GM19463 (cell line): ENCODE measurements around the gene USP15.
A peak's percentile ranks its signal among the peaks of the same experiment; 100 is the strongest.
"Not testable (repeated sequence)": the region's sequence is repeated elsewhere in the genome, so short reads cannot be mapped to it uniquely, and the experiment has no call there.

ENCODE experiments used
- ATAC-seq: cut with Tn5 transposase; IDR thresholded peaks from one replicate; pipeline ENCODE4 v1.9.1; 2021; ENCODE audit warnings: mild to moderate bottlenecking, moderate library complexity; ENCODE audit not compliant: unreplicated experiment

The USP15 gene

DNA sequence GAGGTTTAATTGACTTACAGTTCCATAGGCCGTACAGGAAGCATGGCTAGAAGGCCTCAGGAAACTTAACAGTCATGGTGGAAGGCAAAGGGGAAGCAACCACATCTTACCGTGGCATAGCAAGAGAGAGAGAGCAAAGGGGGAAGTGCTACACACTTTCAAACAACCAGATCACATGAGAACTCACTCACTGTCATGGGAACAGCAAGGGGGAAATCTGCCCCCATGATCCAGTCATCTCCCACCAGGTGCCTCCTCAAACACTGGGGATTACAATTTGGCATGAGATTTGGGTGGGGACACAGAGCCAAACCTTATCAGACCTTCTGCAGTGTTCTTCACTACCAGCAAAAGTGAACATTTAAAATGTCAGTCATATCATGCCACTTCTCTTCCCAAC is 58.9 kb downstream of the USP15 start:
- ATAC-seq: no peak

DNA sequence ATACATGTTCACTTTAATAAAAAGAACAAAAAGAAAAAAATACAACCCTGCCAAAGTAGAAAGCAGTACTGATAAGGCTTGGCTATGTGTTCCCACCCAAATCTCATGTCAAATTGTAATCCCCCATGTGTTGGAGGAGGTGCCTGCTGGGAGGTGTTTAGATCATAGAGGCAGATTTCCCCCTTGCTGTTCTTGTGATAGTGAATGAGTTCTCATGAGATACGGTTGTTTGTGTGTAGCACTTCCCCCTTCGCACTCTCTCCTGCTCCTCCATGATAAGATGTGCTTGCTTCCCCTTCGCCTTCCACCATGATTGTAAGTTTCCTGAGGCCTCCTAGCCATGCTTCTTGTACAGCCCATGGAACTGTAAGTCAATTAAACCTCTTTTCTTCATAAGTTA is 59.9 kb downstream of the USP15 start:
- no peak for ATAC-seq

DNA sequence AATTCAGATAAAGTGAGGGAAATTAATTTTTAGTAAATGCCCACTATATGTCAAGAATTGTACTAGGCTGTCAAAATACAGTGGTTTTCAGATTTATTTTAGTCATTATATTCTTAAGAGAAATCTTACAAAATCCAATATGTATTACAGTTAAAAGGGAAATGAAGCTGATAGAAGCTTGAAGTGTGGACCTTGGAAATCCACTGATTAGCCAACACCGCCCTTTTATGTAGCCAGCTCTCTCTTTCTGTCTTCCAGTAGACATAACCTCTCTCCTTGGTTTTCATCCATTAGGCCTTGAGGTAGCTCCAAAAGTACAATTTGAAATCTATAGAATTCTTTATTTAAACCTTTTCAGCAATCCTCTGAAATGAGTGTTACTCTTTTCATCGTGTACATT is 63.2 kb downstream of the USP15 start:
- ATAC-seq: no peak

DNA sequence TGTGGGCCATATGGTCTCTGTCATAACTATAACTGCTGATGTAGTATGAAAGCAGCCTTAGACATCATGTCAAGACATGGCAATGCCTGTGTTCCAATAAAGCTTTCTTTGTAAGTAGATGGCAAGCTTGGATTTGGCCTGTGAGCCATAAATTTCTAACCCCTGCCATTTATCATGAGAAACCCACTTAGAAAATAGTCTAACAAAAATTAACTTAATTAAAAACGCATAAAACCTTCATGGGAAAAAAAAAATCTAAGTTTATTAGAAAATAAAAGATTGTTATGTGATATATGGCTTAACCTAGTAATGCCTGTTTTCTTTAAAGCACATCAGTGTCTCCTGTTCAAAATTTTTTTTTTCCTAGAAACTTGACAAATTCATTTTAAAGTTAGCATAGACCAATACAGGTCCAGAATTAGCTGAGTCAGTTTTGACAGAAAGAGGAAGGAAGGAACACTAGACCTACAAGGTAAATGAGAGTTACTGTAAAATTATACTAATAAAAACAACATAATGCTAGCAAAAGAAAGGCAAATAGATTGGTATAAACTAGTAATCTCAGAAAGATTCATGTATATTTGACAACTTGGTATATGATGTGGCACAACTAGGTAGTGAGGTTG is 68.2 kb downstream of the USP15 start:
- no peak for ATAC-seq

DNA sequence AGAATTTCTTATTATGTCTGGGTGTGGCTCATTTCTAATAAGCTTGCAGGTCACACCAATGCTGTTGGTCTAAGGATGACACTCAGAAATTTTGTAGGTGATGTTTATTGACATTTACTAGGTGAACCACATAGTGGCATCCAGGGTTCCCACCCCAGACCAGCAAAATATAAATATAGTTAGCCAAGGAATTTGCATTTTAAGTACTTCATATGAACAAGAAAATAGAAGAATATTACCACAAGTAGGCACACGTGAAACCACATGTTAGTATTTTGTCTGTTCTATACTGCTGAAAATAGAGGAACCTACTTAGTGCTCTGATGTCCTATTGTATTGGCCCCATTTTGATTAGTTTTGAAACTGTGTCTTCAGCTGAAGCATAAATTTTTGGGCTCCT is 71.1 kb downstream of the USP15 start:
- ATAC-seq: peak; percentile 72

DNA sequence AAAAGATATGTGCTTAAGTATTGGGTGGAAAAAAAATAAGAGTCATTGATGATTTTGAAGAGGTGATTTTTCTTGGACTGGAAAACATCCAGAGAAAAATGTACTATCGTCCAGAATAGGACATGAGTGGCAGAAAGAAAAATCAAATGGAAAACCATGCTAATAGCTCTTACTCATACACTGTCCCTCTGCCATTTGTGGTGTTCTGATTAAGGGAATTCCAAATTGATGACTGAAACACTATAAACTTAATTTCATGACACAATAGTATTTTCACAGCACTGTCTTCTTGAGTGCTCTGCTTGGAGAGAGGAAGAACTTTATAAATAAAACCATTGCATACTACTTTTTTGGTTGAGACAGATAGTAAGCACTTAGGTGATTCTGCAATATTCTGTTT is 72.4 kb downstream of the USP15 start:
- no peak for ATAC-seq

DNA sequence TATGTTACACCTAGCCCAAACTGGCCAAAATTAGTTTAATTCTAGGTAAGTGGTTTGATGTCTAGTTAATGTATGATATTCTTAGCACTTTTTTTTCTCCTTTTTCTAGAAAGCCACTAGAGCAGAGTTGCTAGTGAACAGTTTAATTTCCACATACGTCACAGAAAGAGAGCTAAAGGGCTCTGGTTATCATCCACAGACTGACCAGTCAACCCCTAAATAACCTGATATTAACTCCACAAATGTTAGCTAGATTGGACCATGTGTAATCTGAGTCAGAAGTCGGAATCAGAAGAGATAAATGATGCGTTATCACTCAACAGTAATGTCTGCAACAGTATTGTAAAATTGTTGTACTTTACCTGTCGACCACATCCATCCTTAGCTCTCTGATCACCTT is 74.9 kb downstream of the USP15 start:
- no peak for ATAC-seq

DNA sequence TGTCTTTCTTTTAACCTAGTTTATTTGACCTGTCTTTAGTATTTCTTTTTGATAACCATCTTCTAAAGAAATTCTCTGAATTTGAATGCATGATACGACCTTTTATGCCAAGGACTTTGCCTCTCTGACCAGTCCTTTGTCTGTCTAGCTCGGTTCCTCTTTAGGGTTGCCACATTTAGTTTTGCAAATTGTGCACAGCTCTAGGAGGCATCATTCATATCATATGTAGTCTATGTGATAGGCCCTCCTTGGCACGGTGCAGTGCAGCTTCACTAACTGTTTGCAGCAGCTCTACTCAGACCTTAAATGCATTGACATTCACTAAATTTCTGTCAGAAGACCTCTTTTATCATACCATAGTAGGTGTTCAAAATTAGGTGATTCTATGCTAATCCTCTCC is 75.6 kb downstream of the USP15 start:
- no peak for ATAC-seq

DNA sequence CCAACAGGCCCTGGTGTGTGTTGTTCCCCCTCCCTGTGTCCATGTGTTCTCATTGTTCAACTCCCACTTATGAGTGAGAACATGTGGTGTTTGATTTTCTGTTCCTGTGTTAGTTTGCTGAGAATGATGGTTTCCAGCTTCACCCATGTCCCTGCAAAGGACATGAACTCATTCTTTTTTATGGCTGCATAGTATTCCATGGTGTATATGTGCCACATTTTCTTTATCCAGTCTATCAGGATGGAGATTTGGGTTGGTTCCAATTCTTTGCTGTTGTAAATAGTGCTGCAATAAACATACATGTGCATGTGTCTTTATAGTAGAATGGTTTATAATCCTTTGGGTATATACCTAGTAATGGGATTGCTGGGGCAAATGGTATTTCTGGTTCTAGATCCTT is 77.4 kb downstream of the USP15 start:
- ATAC-seq: not testable (repeated sequence)

DNA sequence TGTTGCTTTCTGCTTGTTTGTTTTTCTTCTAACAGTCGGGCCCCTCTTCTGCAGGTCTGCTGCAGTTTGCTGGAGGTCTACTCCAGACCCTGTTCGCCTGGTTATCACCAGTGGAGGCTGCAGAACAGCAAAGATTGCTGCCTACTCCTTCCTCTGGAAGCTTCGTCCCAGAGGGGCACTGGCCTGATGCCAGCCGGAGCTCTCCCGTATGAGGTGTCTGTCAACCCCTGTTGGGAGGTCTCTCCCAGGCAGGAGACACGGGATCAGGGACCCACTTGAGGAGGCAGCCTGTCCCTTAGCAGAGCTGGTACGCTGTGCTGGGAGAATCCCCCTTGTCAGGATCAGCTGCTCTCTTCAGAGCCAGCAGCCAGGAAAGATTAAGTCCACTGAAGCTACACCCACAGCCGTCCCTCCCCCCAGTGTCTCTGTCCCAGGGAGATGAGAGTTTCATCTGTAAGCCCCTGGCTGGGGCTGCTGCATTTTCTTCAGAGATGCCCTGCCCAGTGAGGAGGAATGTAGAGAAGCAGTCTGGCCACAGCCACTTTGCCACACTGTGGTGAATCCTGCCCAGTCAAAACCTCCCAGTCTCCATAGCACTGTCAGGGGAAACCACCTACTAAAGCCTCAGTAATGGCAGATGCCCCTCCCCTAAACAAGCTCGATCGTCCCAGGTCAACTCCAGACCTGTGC is 82.6 kb downstream of the USP15 start:
- ATAC-seq: not testable (repeated sequence)

DNA sequence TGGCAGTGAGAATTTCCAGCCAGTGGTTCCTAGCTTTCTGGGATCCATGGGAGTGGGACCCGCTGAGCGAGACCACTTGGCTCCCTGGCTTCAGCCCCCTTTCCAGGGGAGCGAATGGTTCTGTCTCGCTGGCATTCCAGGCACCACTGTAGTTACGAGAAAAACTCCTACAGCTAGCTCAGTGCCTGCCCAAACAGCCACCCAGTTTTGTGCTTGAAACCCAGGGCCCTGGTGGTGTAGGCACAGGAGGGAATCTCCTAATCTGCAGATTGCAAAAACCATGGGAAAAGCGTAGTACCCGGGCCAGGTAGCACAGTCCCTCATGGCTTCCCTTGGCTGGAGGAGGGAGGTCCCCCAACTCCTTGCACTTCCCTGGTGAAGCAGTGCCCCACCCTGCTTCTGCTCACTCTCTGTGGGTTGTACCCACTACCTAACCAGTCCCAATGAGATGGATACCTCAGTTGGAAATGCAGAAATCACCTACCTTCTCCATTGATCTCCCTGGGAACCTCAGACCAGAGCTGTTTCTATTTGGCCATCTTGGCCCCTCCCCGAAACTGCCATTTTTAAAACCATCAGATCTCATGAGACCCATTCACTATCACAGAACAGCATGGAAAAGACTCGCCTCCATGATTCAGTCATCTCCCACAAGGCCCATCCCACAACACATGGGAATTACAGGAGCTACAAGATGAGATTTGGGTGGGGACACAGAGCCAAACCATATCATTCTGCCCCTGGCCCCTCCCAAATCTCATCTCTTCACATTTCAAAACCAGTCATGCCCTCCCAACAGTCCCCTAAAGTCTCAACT is 83.3 kb downstream of the USP15 start:
- not testable (repeated sequence) for ATAC-seq

DNA sequence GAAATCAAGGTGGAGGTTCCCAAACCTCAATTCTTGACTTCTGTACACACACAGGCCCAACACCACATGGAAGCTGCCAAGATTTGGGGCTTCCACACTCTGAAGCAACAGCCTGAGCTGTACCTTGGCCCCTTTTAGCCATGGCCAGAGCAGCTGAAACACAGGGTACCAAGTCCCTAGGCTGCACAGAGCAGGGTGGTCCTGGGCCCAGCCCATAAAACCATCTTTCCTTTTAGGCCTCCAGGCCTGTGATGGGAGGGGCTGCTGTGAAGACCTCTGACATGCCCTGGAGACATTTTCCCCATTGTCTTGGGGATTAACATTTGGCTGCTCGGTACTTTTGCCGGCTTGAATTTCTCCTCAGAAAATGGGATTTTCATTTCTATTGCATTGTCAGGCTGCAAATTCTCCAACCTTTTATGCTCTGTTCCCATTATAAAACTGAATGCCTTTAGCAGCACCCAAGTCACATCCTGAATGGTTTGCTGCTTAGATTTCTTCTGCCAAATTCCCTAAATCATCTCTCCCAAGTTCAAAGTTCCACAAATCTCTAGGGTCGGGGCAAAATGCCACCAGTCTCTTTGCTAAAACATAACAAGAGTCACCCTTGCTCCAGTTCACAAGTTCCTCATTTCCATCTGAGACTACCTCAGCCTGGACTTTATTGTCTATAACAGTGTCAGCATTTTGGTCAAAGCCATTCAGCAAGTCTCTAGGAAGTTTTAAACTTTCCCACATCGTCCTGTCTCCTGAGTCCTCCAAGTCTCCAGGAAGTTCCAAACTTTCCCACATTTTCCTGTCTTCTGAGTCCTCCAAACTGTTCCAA is 84.7 kb downstream of the USP15 start:
- ATAC-seq: not testable (repeated sequence)

DNA sequence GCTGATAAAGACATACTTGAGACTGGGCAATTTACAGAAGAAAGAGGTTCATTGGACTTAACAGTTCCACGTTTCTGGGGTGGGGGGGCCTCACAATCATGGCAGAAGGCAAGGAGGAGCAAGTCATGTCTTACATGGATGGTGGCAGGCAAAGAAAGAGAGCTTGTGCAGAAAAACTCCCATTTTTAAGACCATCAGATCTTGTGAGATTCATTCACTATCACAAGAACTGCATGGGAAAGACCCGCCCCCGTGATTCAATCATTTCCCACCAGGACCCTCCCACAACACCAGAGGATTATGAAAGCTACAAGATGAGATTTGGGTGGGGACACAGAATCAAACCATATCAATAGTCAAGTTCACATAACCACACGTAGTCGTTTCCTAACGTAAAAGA is 85.5 kb downstream of the USP15 start:
- ATAC-seq: no peak

DNA sequence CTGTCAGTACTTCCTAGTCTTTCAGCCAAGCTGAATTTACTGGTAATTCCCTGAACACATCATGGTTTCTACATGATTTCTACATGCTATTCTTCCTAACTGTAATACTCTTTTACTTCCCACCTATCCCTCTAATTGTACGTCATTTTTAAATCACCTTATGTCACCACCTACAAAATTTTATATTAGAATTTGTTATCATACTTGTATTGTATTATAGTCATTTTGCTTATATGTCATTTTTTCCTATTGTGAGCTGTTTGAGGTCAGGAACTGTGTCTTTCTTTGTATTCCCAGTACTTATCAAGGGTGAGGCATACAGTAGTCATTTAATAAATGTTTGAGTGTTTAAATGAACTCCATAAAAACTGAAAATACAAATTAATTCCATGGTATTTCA is 86.6 kb downstream of the USP15 start:
- ATAC-seq: no peak

DNA sequence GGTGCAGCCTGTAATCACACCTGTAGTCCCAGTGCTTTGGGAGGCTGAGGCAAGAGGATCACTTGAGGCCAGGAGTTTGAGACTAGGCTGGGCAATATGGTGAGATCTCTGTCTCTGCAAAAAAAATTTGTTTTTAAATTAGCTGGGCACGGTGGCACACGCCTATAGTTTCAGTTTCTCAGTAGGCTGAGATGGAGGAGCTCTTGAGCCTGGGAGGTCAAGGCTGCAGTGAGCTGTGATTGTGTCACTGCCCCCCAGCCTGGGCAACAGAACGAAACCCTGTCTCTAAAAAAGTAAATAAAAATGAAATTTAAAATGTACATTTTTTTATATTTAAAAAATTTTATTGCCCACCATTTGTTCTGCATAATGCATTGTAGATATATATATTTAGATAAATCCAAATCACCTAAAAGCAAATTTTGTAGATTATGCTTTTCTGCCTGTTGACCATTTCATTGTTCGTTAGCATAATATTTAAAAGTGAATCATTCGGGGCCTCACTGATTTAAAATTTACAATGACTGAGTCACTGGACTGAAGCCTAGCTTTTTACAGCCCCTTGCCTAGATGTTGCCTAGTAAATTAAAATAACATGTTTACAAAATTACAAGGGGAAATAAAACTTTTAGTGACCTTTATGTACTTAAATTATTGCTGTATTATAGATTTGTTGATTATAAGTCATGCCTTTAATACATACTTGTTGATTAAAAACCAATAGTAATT is 87.9 kb downstream of the USP15 start:
- no peak for ATAC-seq

DNA sequence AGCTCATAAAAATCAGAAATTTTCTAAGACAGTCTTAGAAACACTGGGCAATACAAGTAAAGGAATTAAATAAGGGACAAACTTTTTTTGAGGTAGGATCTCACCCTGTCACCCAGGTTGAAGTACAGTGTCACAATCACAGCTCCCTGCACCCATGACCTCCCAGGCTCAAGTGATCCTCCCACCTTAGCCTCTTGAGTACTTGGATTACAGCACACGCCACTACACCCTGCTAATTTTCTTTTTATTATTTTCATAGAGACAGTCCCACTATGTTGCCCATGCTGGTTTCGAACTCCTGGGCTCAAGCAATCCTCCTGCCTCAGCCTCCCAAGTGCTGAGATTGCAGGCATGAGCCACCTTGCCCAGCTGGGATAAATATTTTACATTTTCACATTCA is 90.3 kb downstream of the USP15 start:
- ATAC-seq: no peak

DNA sequence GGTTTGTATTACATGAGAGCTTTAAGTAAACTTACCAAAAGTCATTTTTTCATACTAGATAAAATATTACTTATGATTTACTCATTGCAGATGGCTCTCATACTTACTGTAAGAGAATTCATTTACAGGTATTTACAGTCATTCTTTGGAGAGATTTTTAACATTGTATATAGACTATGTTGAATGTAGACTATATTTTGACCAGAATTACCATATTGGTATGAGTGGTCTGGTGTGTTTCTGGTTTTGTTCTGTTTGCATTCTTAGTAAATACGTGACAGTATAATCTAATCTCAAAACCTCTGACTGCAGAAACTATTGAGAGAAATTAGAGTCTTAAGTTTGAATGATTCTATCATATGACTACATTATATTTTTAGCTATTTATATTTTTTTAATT is 91.1 kb downstream of the USP15 start:
- no peak for ATAC-seq

DNA sequence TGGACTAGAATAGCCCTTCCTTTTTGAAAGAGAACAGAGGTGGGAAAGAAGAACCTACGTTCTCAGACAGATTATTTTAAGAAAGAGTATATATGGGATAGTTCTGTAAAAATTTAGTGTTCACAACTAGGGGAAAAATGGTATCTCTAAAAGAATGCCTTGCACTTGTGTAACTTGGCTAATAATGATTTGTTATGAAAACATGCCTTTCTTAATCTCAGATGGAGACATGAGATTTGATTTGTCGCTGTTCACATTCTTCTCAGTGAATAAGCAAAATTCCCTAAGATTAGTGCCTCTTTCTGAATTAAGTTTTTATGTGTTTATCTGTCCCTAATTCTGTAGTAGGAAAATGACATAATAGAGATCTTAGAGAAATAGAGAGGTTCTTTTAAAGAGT is 100.8 kb downstream of the USP15 start:
- ATAC-seq: no peak

DNA sequence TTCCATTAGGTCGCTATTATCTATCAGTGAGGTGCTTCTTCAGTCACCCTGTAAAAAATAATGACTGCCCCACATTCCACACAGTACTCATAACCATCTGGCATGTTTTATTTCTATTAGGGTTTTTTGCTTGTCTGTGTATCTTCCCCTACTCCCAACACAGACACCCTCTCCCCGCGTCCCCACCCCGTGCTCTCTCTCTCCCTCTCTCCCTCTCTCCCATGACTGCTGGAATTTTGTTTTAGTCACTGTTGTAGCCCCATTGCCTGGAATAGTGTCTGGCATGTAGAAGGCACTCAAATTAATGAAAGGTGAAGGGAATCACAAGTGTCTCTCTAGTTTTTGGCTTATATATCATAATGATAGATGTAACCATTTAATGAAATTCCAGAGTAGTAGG is 103.3 kb downstream of the USP15 start:
- ATAC-seq: no peak

DNA sequence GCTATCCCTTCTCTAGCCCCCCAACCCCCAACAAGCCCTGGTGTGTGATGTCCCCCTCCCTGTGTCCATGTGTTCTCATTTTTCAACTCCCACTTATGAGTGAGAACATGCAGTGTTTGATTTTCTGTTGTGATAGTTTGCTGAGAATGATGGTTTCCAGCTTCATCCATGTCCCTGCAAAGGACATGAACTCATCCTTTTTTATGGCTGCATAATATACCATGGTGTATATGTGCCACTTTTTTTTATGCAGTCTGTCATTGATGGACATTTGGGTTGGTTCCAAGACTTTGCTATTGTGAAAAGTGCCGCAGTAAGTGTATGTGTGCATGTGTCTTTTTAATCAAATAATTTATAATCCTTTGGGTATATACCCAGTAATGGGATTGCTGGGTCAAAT is 104.5 kb downstream of the USP15 start:
- not testable (repeated sequence) for ATAC-seq

DNA sequence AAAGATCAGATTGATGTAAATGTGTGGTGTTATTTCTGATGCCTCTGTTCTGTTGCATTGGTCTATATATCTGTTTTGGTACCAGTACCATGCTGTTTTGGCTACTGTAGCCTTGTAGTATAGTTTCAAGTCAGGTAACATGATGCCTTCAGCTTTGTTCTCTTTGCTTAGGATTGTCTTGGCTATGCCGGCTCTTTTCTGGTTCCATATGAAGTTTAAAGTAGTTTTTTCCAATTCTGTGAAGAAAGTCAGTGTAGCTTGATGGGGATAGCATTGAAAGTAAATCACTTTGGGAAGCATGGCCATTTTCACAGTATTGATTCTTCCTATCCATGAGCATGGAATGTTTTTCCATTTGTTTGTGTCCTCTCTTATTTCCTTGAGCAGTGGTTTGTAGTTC is 105.6 kb downstream of the USP15 start:
- ATAC-seq: not testable (repeated sequence)
